Measurements from ENCODE around the gene KLHL22. TPM values are rescaled to one million over a fixed set of nuclear protein-coding genes. Genes with fewer than 3 reads are reported as not detected.

The KLHL22 gene
- total and polyA plus RNA-seq, 2 of the 4 experiments (the other 2 are of a cell fraction), result 27.1 to 30.1 TPM

DNA sequence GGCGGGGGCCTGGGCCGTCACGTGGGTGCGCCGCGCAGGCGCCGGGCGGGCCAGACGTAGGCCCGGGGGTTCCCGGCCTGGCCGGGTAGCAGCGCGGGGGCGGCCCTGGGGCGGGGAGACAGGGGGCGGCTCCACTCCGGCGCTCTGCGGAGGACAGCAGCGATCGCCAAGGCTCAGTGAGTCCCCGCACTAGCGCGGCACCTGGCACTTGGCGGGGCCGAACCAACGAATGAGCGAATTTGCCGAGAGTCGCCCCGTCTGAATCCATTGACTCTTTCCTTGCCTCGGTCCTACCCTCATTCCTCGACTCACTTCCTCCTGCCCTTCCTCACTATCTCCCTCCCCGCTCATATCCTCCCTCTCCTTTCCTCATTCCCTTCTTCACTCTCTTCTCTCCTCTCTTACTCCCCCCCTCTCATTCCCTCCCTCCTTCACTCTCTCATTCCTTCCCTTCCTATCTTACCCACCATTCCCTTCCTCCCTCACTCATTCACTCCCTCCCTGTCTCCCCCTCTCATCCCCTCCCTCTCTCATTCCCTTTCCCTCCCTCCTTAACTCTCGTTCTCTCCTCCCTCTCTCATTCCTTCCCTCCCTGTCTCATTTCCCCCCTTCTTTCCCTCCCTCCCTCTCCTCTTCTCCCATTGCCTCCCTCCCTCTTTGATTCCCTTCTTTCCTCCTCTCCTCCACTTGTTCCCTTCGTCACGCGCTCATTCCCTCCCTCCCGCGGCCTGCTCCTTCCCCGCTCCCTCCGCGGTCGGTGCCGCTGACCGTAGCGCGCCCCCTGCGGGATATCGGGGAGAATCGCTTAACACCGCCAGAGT, 476 bp upstream of the KLHL22 start:
- in situ Hi-C loops (cut with MboI; ENCODE audit: low sequenced_read_pairs) (no loop called here), dilution Hi-C loops (cut with HindIII; ENCODE audit: low sequenced_read_pairs, unreplicated experiment) (no loop called here), intact Hi-C loops (cut with micrococcal nuclease) (loop anchor here (1.0 to 5.0 kb wide), 3 partner anchors 39 to 78 kb away; partner anchors contain the start of gene SCARF2)
- H3K79me1 ChIP-seq (ENCODE audit: low read depth in 1 of 2, low read length in 2 of 2), result peaks cover 26 to 53% of the 10 kb centered on the region in 2 experiments
- H4K8ac ChIP-seq (ENCODE audit: low read depth in 2 of 2, low read length in 2 of 2), result peak overlapping the region; percentile 73 to 85
- peak overlapping the region; percentile 84 for H2BK5ac ChIP-seq (ENCODE audit: low read depth, low read length, poor library complexity, severe bottlenecking)
- peak overlapping the region; percentile 86 for H4K91ac ChIP-seq (ENCODE audit: insufficient read depth, low read depth, low read length)
- H2AFZ ChIP-seq (replicated peaks; ENCODE audit: low read length, poor library complexity), result peak overlapping the region; percentile 96
- peak overlapping the region; percentile 84 for H3K9ac ChIP-seq (ENCODE audit: low read depth, low read length)
- ATAC-seq (ENCODE audit: low read depth) (peak; percentile 95), DNase-seq (peak; percentile 87)
- no peaks in the 10 kb centered on the region for H3K27me3 ChIP-seq (ENCODE audit: control insufficient read depth, insufficient read depth, low read length)
- H3K27ac ChIP-seq (ENCODE audit: insufficient read depth, low read length), result peak overlapping the region; percentile 75
- H4K5ac ChIP-seq (ENCODE audit: low read depth, low read length), result peak overlapping the region; percentile 79
- peak overlapping the region; percentile 98 for H2AK9ac ChIP-seq (replicated peaks; ENCODE audit: low read depth, low read length, poor library complexity)
- H4K20me1 ChIP-seq (ENCODE audit: insufficient read depth, low read length), result peaks cover 33% of the 10 kb centered on the region
- H2BK15ac ChIP-seq (ENCODE audit: low read depth, low read length), result peak overlapping the region; percentile 71
- peaks cover 11% of the 10 kb centered on the region for H3K9me1 ChIP-seq (ENCODE audit: insufficient read depth, low read length)
- H3K4ac ChIP-seq (ENCODE audit: low read depth, low read length), result peak overlapping the region; percentile 90
- H3K4me2 ChIP-seq (ENCODE audit: low read depth, low read length), result peak overlapping the region; percentile 88
- peaks cover 3% of the 10 kb centered on the region for H3K4me1 ChIP-seq (ENCODE audit: control insufficient read depth, insufficient read depth, low read length)
- H2BK120ac ChIP-seq (ENCODE audit: low read depth, low read length), result peak overlapping the region; percentile 76
- peak overlapping the region; percentile 11; the same call in 1 of the 2 replicates for H2BK20ac ChIP-seq (ENCODE audit: low read depth, low read length)
- no peaks in the 10 kb centered on the region for H3K9me3 ChIP-seq (ENCODE audit: control insufficient read depth, insufficient read depth, low read length)
- POLR2A ChIA-PET (ENCODE audit: unreplicated experiment), result interaction anchor here (0.7 kb wide), 1 partner anchor 11 kb away, joined by 3 read pairs; no protein-coding TSS in a partner anchor
- no peaks in the 10 kb centered on the region; the same call in 1 of the 2 replicates for H3K36me3 ChIP-seq (ENCODE audit: control insufficient read depth, insufficient read depth, low read length)
- H3K23ac ChIP-seq (ENCODE audit: low read depth, low read length), result peak overlapping the region; percentile 99
- WGBS, 2 experiments (ENCODE audit: extremely low coverage in 2 of 2, insufficient read length in 1 of 2), result 0% methylated on average over 14 of the region's 54 CpGs; no CpG with 5 or more reads in 1 of the 2 experiments
- H3K14ac ChIP-seq (replicated peaks; ENCODE audit: low read depth, low read length), result peak overlapping the region; percentile 99
- H3K18ac ChIP-seq (ENCODE audit: low read depth, low read length), result peak overlapping the region; percentile 62
- peak overlapping the region; percentile 92 for H2AK5ac ChIP-seq (ENCODE audit: low read depth, low read length)
- peak overlapping the region; percentile 71 for H3K4me3 ChIP-seq (ENCODE audit: insufficient read depth, low read depth, low read length)
- TSS peak; percentile 46 for BruUV-seq (replicated peaks)
- CTCF ChIA-PET, result no interaction called here
- peak overlapping the region; percentile 88 for H3K56ac ChIP-seq (ENCODE audit: extremely low read depth, insufficient read depth, low read length)
- TF ChIP-seq BHLHE40 (IDR thresholded peaks at IDR 0.05; ENCODE audit: low read depth, low read length), result peak; percentile 28; the same call in 1 of the 2 replicates
- TF ChIP-seq MAFK (IDR thresholded peaks at IDR 0.05; ENCODE audit: low read depth, low read length), result no peak
- TF ChIP-seq CHD1 (IDR thresholded peaks at IDR 0.05; ENCODE audit: low read depth, low read length), result no peak
- TF ChIP-seq NFE2L2 (IDR thresholded peaks at IDR 0.05; ENCODE audit: low read depth, low read length), result no peak
- peak; percentile 51; the same call in 1 of the 2 replicates for TF ChIP-seq MXI1 (IDR thresholded peaks at IDR 0.05; ENCODE audit: borderline replicate concordance, low read depth, low read length)
- TF ChIP-seq POLR2A (IDR thresholded peaks at IDR 0.05; ENCODE audit: low read depth, low read length), result peak; percentile 93
- TF ChIP-seq RCOR1 (IDR thresholded peaks at IDR 0.05; ENCODE audit: insufficient replicate concordance, low read length), result no peak
- TF ChIP-seq CEBPB (IDR thresholded peaks at IDR 0.05; ENCODE audit: low read depth, low read length), result no peak
- TF ChIP-seq, protein P1, sequence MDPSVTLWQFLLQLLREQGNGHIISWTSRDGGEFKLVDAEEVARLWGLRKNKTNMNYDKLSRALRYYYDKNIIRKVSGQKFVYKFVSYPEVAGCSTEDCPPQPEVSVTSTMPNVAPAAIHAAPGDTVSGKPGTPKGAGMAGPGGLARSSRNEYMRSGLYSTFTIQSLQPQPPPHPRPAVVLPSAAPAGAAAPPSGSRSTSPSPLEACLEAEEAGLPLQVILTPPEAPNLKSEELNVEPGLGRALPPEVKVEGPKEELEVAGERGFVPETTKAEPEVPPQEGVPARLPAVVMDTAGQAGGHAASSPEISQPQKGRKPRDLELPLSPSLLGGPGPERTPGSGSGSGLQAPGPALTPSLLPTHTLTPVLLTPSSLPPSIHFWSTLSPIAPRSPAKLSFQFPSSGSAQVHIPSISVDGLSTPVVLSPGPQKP (IDR thresholded peaks at IDR 0.05; ENCODE audit: borderline replicate concordance, low read depth, low read length), result no peak
- no peak for TF ChIP-seq FOS (IDR thresholded peaks at IDR 0.05; ENCODE audit: low read depth, low read length)
- TF ChIP-seq, protein P2, sequence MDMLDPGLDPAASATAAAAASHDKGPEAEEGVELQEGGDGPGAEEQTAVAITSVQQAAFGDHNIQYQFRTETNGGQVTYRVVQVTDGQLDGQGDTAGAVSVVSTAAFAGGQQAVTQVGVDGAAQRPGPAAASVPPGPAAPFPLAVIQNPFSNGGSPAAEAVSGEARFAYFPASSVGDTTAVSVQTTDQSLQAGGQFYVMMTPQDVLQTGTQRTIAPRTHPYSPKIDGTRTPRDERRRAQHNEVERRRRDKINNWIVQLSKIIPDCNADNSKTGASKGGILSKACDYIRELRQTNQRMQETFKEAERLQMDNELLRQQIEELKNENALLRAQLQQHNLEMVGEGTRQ (IDR thresholded peaks at IDR 0.05; ENCODE audit: low read depth, low read length), result peak; percentile 96
- TF ChIP-seq MAZ (IDR thresholded peaks at IDR 0.05; ENCODE audit: borderline replicate concordance, low read depth, low read length), result peak; percentile 92
- peak; percentile 90 for TF ChIP-seq CTCF (conservative IDR thresholded peaks at IDR 0.05; ENCODE audit: low read depth, low read length)

Data from IMR-90 (cell line).